OCI-LY1 (cell line): Measurements from ENCODE around the gene ZNF23.

Experiments used
- EZH2 ChIP-seq: fragments of 200-600 bp; sonication (generic), shearing (Covaris generic); IDR thresholded peaks from 2 replicates; pipeline ENCODE4 v1.8.0; 2017; ENCODE audit warnings: borderline replicate concordance, mixed run types, mild to moderate bottlenecking, antibody characterized with exemption, low read length, moderate library complexity, mixed read lengths
- TF ChIP-seq, protein P1 (sequence below): fragments of 200-600 bp; sonication (generic), shearing (Covaris generic); IDR thresholded peaks from 2 replicates; pipeline ENCODE4 v1.5.1; 2017; ENCODE audit warnings: mild to moderate bottlenecking, antibody characterized with exemption, low read length, moderate library complexity, mixed read lengths

DNA sequence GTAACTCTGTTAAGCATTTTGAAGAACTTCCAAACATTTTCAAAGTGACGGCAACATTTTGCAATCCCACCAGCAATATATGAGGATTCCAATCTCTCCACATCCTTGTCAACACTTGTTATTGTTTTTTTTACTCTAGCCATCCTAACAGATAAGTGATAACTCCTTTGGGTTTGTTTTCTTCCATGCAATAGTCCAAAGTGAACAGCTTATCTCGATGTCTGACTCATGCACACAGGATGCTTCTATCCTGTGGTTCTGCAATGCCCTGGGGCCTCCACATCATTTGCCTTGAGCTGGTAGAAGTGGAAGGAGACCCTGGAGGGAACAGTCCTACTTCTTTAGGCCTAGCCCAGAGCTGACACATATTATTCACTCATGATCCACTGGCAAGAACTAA, 33.2 kb downstream of the ZNF23 start:
- TF ChIP-seq, protein P1, sequence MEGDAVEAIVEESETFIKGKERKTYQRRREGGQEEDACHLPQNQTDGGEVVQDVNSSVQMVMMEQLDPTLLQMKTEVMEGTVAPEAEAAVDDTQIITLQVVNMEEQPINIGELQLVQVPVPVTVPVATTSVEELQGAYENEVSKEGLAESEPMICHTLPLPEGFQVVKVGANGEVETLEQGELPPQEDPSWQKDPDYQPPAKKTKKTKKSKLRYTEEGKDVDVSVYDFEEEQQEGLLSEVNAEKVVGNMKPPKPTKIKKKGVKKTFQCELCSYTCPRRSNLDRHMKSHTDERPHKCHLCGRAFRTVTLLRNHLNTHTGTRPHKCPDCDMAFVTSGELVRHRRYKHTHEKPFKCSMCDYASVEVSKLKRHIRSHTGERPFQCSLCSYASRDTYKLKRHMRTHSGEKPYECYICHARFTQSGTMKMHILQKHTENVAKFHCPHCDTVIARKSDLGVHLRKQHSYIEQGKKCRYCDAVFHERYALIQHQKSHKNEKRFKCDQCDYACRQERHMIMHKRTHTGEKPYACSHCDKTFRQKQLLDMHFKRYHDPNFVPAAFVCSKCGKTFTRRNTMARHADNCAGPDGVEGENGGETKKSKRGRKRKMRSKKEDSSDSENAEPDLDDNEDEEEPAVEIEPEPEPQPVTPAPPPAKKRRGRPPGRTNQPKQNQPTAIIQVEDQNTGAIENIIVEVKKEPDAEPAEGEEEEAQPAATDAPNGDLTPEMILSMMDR: no peak
- TF ChIP-seq EZH2: no peak
